Ascending aorta (tissue), 2 donors: Measurements from ENCODE around the gene MCM5. TPM values are rescaled to one million over a fixed set of nuclear protein-coding genes. Genes with fewer than 3 reads are reported as not detected.

Source experiments
- DNase-seq, 2 donors: peaks; one replicate each; pipeline ENCODE4 v3.0.0-alpha.2; 2019; ENCODE audit warnings: low spot score in 2 of 2
- H3K27ac ChIP-seq, 2 donors: fragments of 200-600 bp; sonication (generic); one replicate each; pipeline ENCODE4 v1.5.1; 2016 to 2017; ENCODE audit warnings: mild to moderate bottlenecking in 1 of 2
- H3K27me3 ChIP-seq: fragments of 200-600 bp; sonication (generic); one replicate; pipeline ENCODE4 v1.5.1; 2017
- H3K36me3 ChIP-seq, 2 donors: fragments of 200-600 bp; sonication (generic); one replicate each; pipeline ENCODE4 v1.5.1; 2016
- H3K4me1 ChIP-seq, 2 donors: fragments of 200-600 bp; sonication (generic); one replicate each; pipeline ENCODE4 v1.5.1; 2016 to 2017; ENCODE audit warnings: mild to moderate bottlenecking in 1 of 2
- H3K4me3 ChIP-seq, 2 donors: fragments of 200-600 bp; sonication (generic); one replicate each; pipeline ENCODE4 v1.5.1; 2016 to 2017; ENCODE audit warnings: mild to moderate bottlenecking in 1 of 2
- H3K9me3 ChIP-seq, 2 donors: fragments of 200-600 bp; sonication (generic); one replicate each; pipeline ENCODE4 v1.5.1; 2016
- intact Hi-C: fragments of 100-400 bp; cut with DNase I; formaldehyde crosslinking; loops from one replicate; pipeline ENCODE4 v1.15.1; 2023
- total RNA-seq: library from RNA; depleted of rRNA; stranded (reverse); fragments of >200 nt; gene quantifications from one replicate; pipeline ENCODE4 v1.1.0, GENCODE V29; 2016
- TF ChIP-seq, protein P1 (sequence below), 3 experiments: fragments of 200-600 bp in 2 of 3; fragments of 450-650 bp in 1 of 3; sonication (generic) in 2 of 3; IDR thresholded peaks; one replicate each; pipeline ENCODE4 v1.5.1; 2016 to 2019; ENCODE audit warnings: antibody characterized with exemption in 3 of 3, mild to moderate bottlenecking in 1 of 3, moderate library complexity in 1 of 3

Gene MCM5
- total RNA-seq, 1 donor from 2014 or later = 31.1 TPM

DNA sequence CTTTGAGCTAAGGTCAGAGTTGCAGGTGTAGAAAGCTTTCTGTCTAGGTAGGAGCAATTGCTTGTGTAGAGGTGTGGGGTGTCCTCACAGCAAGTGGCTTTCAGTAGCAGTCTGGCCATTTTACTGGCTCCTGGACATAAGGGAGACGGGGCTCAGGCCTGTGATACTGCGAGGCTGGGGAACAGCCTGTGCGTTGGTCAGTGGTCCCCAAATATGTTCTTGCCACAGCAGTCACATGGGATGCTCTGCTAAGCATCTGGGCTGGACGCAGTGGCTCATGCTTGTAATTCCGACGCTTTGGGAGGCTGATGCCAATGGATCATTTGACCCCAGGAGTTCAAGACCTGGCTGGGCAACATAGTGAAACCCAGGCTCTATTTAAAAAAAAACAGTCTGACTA is 1.9 kb downstream of the MCM5 start:
- intact Hi-C loops = no loop called here
- Histone ChIP-seq H3K9me3 (no peaks in the 10 kb centered on the region), H3K4me1 (peaks cover 0 to 7% of the 10 kb centered on the region in 2 donors), H3K36me3 (peaks cover 7 to 27% of the 10 kb centered on the region in 2 donors), H3K27ac (no peak overlapping the region), H3K27me3 (no peaks in the 10 kb centered on the region), H3K4me3 (no peak overlapping the region)
- TF ChIP-seq, protein P1, sequence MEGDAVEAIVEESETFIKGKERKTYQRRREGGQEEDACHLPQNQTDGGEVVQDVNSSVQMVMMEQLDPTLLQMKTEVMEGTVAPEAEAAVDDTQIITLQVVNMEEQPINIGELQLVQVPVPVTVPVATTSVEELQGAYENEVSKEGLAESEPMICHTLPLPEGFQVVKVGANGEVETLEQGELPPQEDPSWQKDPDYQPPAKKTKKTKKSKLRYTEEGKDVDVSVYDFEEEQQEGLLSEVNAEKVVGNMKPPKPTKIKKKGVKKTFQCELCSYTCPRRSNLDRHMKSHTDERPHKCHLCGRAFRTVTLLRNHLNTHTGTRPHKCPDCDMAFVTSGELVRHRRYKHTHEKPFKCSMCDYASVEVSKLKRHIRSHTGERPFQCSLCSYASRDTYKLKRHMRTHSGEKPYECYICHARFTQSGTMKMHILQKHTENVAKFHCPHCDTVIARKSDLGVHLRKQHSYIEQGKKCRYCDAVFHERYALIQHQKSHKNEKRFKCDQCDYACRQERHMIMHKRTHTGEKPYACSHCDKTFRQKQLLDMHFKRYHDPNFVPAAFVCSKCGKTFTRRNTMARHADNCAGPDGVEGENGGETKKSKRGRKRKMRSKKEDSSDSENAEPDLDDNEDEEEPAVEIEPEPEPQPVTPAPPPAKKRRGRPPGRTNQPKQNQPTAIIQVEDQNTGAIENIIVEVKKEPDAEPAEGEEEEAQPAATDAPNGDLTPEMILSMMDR (IDR thresholded peaks at IDR 0.05) = no peak
- no peak for DNase-seq

DNA sequence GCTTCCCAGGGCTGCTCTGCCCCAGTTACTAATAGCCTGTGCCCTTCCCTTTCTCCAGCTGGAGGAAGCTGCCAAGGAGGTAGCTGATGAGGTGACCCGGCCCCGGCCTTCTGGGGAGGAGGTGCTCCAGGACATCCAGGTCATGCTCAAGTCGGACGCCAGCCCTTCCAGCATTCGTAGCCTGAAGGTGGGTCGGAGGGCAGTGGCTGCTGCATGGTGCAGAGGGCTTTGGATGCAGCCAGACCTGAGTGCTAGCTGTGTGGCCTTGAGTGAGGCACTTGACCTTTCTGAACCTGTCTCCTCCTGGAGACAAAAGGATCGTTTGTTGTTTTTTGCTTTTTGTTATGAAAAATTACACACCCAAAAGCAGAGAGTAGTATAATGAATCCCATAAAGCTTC is 3.4 kb downstream of the MCM5 start:
- Histone ChIP-seq H3K36me3 (peaks cover 9 to 41% of the 10 kb centered on the region in 2 donors), H3K27me3 (no peaks in the 10 kb centered on the region)

DNA sequence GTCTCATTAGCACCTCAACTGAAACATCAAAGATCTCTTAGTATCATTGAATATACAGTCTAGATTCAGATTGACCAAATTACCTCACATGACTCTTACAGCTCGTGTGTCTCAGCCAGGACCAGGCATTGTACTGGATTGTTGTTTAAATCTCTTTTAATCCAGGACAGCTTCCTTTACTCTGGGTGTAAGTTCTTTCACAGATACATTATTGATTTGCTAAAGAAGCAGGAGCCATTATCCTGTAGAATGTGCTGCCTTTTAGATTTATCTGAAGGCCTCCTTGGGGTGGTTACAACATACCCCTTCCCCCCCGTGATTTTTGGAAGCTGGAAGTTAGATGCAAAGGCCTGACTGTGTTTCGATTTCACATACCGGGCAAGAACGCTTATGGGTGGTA is 4.2 kb downstream of the MCM5 start:
- H3K27ac ChIP-seq = no peak overlapping the region
- intact Hi-C loops = no loop called here
- DNase-seq = no peak
- H3K36me3 ChIP-seq = peaks cover 14 to 49% of the 10 kb centered on the region in 2 donors
- peaks cover 0 to 7% of the 10 kb centered on the region in 2 donors for H3K4me1 ChIP-seq
- no peak overlapping the region for H3K4me3 ChIP-seq
- no peaks in the 10 kb centered on the region for H3K27me3 ChIP-seq
- no peaks in the 10 kb centered on the region for H3K9me3 ChIP-seq
- TF ChIP-seq, protein P1 (IDR thresholded peaks at IDR 0.05) = no peak

More for the DNA sequence above, 3.4 kb downstream of the MCM5 start:
- intact Hi-C loops = no loop called here
- Histone ChIP-seq H3K4me1 (peaks cover 0 to 7% of the 10 kb centered on the region in 2 donors), H3K9me3 (no peaks in the 10 kb centered on the region), H3K4me3 (no peak overlapping the region), H3K27ac (no peak overlapping the region)
- TF ChIP-seq, protein P1 (IDR thresholded peaks at IDR 0.05) = no peak
- DNase-seq = no peak

DNA sequence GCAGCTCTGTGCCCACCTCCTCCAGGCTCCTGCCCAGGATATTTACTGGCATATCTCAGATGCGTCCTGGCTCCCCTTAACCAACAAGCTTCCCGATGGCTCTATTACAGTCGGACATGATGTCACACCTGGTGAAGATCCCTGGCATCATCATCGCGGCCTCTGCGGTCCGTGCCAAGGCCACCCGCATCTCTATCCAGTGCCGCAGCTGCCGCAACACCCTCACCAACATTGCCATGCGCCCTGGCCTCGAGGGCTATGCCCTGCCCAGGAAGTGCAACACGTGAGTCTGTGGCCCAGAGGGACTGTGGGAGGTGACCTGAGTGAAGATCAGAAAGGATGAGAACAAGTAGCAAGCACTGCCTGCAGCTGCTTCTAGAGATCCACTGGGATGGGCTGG is 6.5 kb downstream of the MCM5 start:
- TF ChIP-seq, protein P1 (IDR thresholded peaks at IDR 0.05) = no peak
- intact Hi-C loops = no loop called here
- no peak for DNase-seq
- H3K9me3 ChIP-seq = no peaks in the 10 kb centered on the region
- no peaks in the 10 kb centered on the region for H3K4me1 ChIP-seq
- no peak overlapping the region for H3K27ac ChIP-seq
- peaks cover 26 to 70% of the 10 kb centered on the region in 2 donors for H3K36me3 ChIP-seq
- H3K27me3 ChIP-seq = no peaks in the 10 kb centered on the region
- H3K4me3 ChIP-seq = no peak overlapping the region

DNA sequence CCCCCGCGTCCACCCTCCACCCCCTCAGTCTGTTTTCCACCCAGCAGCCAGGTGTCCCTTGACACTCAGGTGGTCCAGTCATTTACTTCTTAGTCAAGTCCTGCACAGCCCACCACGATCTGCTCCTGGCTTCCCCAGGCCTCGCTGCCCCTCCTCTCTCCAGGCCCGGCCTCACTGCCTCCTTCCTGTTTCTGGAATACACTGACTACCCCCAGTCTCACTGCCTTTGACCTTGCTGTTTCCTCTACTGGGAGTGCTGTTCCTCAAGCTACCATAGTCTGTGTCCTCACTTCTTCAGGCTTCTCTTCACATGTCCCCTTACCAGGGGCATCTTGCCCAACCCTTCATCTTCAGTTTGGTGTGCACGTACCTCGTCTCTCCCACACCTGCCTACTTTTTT is 7.4 kb downstream of the MCM5 start:
- H3K27ac ChIP-seq = no peak overlapping the region
- no peaks in the 10 kb centered on the region for H3K4me1 ChIP-seq
- no peaks in the 10 kb centered on the region for H3K27me3 ChIP-seq
- intact Hi-C loops = no loop called here
- H3K36me3 ChIP-seq = peaks cover 32 to 79% of the 10 kb centered on the region in 2 donors
- H3K4me3 ChIP-seq = no peak overlapping the region
- TF ChIP-seq, protein P1 (IDR thresholded peaks at IDR 0.05) = no peak
- no peak for DNase-seq
- no peaks in the 10 kb centered on the region for H3K9me3 ChIP-seq
